ENCODE measurements around the gene DNPEP. TPM values are rescaled to one million over a fixed set of nuclear protein-coding genes. Genes with fewer than 3 reads are reported as not detected.

Gene DNPEP
- total and polyA plus RNA-seq, 4 donors: 40.8 to 127 (median 62.5) TPM

DNA sequence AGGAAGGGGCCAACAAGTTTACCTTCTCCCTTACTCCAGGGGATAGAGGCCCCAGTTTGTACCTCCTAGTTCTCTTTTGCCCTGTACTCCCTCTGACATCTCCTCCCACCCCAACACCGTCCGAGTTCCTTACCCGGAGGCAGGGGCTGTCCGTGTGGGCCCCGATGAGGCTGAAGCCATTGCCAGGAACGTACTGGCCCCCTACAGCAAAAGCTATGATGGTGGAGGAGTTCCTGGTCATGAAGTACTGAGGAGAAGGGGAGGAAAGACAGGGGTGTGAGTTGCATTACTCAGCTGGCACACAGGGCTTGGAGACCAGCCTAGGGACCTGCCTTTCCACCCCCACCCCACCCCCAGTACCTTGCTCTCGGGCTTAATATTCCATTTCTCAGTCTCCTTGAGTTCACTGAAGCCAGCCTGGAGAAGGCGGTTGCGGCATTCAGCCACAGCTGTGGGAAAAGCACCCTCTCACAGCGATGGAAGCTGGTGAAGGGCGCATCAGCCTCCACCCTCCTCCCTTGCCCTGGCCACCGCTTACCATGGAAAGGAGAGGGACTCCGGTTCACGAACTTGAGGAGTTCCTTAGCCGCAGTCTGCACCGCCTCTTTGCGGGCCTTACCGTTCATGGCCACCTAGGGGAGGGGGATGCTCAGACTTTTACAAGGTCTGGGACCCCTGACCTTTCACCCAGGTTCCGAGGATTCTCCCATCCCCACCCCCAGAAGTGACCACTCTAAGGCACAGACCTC lies 1.0 kb downstream of the DNPEP start:
- Histone ChIP-seq H3K4me3 (ENCODE audit: low read length in 2 of 2) (peak overlapping the region; percentile 86 to 91), H3K27ac (ENCODE audit: low read depth in 1 of 2, low read length in 2 of 2) (peak overlapping the region in 1 of 2 donors; percentile 76), H3K36me3 (ENCODE audit: control insufficient read depth in 1 of 2, insufficient read depth in 2 of 2, low read length in 1 of 2) (peaks cover 0 to 1% of the 10 kb centered on the region in 2 donors), H3K27me3 (ENCODE audit: control insufficient read depth in 1 of 2, insufficient read depth in 2 of 2, low read length in 1 of 2) (no peaks in the 10 kb centered on the region), H3K9me3 (ENCODE audit: control insufficient read depth, low read length) (no peaks in the 10 kb centered on the region), H3K4me1 (ENCODE audit: control insufficient read depth in 1 of 2, insufficient read depth in 2 of 2, low read length in 2 of 2) (no peaks in the 10 kb centered on the region)
- ATAC-seq (ENCODE audit: low FRiP score) (no peak), DNase-seq (no peak)
- intact Hi-C loops (cut with DNase I): loop anchor here (5.0 to 10.0 kb wide), 3 partner anchors 209 to 256 kb away; partner anchors contain the start of genes CNPPD1 (in 2 of the 2), RETREG2 (in 2 of the 2) and SLC23A3 (in 1 of the 2)
- 31 to 33% methylated on average over 16 to 19 of the region's 19 CpGs for WGBS, 2 donors

DNA sequence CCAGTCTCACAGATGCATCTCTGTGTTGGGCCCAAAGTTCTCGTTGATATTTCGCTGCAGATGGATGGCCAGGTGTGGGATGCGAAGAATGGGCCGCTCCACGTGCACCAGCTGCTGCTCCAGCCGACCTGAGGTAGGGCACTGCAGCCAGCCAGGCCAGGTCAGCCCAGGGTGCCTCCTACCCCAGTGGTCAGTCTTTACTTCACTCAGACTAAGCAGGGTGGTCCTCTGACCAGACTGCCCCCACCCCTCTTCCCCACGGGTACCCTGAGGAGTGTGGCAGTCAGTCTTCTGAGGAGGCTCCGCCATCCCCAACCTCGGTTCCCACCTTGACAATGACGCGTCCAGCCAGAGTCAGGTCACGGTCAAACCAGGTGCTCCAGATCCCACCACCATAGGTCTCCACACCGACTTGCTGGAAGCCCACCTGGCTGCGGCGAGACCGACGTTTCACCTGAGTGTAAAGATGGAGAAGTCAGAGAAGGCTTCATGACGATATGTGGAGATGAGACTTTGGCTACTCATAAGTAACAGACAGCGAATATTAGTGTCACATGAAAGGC lies 1.7 kb downstream of the DNPEP start:
- intact Hi-C loops (cut with DNase I): loop anchor here (5.0 to 10.0 kb wide), 3 partner anchors 209 to 256 kb away; partner anchors contain the start of genes CNPPD1 (in 2 of the 2), RETREG2 (in 2 of the 2) and SLC23A3 (in 1 of the 2)
- H3K4me1 ChIP-seq (ENCODE audit: control insufficient read depth in 1 of 2, insufficient read depth in 2 of 2, low read length in 2 of 2): no peaks in the 10 kb centered on the region
- WGBS, 2 donors: 93 to 96% methylated on average over 19 of the region's 19 CpGs
- no peak for ATAC-seq (ENCODE audit: low FRiP score)
- no peaks in the 10 kb centered on the region for H3K27me3 ChIP-seq (ENCODE audit: control insufficient read depth in 1 of 2, insufficient read depth in 2 of 2, low read length in 1 of 2)
- no peak overlapping the region for H3K4me3 ChIP-seq (ENCODE audit: low read length in 2 of 2)
- no peaks in the 10 kb centered on the region for H3K9me3 ChIP-seq (ENCODE audit: control insufficient read depth, low read length)
- peak in 1 of 2 donors; percentile 77 for DNase-seq
- no peak overlapping the region for H3K27ac ChIP-seq (ENCODE audit: low read depth in 1 of 2, low read length in 2 of 2)
- peaks cover 0 to 4% of the 10 kb centered on the region in 2 donors for H3K36me3 ChIP-seq (ENCODE audit: control insufficient read depth in 1 of 2, insufficient read depth in 2 of 2, low read length in 1 of 2)

DNA sequence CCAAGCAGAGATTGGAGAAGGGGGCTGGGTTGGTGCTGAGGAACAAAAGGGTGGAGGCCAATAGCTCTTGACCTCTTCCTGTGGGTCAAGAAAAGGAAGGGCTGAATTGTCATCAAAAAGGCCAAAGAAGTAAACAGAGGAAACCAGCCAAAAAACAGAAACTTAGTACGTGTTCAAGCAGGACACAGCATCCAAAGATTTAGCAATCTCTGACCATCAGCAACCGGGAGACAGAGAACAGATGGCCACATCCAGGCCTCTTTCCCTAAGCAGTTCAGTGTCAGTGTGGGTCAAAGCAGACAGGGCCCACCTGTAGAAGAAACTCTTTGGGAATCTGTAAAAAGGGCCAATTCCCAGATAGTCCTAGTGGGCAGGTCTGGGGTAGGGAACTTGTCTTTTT lies 2.9 kb downstream of the DNPEP start:
- H3K27ac ChIP-seq (ENCODE audit: low read depth in 1 of 2, low read length in 2 of 2): no peak overlapping the region
- no peak overlapping the region for H3K4me3 ChIP-seq (ENCODE audit: low read length in 2 of 2)
- intact Hi-C loops (cut with DNase I): loop anchor here (5.0 to 10.0 kb wide), 3 partner anchors 208 to 257 kb away; partner anchors contain the start of genes CNPPD1 (in 2 of the 2), RETREG2 (in 2 of the 2) and SLC23A3 (in 1 of the 2)
- 82 to 89% methylated on average over 2 of the region's 2 CpGs for WGBS, 2 donors
- DNase-seq (no peak), ATAC-seq (ENCODE audit: low FRiP score) (no peak)
- peaks cover 0 to 4% of the 10 kb centered on the region in 2 donors for H3K36me3 ChIP-seq (ENCODE audit: control insufficient read depth in 1 of 2, insufficient read depth in 2 of 2, low read length in 1 of 2)
- H3K9me3 ChIP-seq (ENCODE audit: control insufficient read depth, low read length): no peaks in the 10 kb centered on the region
- no peaks in the 10 kb centered on the region for H3K4me1 ChIP-seq (ENCODE audit: control insufficient read depth in 1 of 2, insufficient read depth in 2 of 2, low read length in 2 of 2)
- no peaks in the 10 kb centered on the region for H3K27me3 ChIP-seq (ENCODE audit: control insufficient read depth in 1 of 2, insufficient read depth in 2 of 2, low read length in 1 of 2)

DNA sequence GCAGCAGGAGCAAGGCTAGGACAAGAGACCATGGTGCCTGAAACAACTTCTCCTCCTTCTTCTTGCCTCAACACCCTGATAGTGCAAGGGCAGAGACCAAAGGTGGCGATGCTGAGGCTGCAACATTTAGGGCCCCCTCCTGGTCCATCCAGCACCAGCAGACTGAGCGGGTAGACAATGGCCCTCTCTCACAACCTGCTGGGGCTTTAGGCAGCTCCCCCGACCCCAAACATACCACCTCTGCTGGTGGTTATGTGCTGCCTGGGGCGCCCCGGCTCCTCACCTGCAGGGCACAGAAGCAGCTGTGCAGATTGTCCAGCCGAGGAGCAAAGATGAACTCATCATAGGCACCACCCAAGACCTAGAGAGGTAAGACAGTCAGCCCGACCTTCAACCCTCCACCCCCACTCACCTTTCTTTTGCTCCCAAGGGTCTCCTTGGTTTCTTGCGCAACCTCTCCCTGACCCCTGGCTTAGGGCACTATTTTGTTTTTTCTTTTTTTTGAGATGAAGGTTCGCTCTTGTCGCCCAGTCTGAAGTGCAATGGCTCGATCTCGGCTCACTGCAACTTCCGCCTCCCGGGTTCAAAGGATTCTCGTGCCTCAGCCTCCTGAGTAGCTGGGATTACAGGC lies 3.5 kb downstream of the DNPEP start:
- no peak for DNase-seq
- Histone ChIP-seq H3K4me3 (ENCODE audit: low read length in 2 of 2) (no peak overlapping the region), H3K9me3 (ENCODE audit: control insufficient read depth, low read length) (no peaks in the 10 kb centered on the region), H3K36me3 (ENCODE audit: control insufficient read depth in 1 of 2, insufficient read depth in 2 of 2, low read length in 1 of 2) (peaks cover 0 to 4% of the 10 kb centered on the region in 2 donors), H3K4me1 (ENCODE audit: control insufficient read depth in 1 of 2, insufficient read depth in 2 of 2, low read length in 2 of 2) (no peaks in the 10 kb centered on the region), H3K27me3 (ENCODE audit: control insufficient read depth in 1 of 2, insufficient read depth in 2 of 2, low read length in 1 of 2) (no peaks in the 10 kb centered on the region), H3K27ac (ENCODE audit: low read depth in 1 of 2, low read length in 2 of 2) (no peak overlapping the region)
- WGBS, 2 donors: 89% methylated on average over 15 of the region's 15 CpGs
- intact Hi-C loops (cut with DNase I): loop anchor here in 1 of 2 donors (10.0 kb wide), 1 partner anchor 209 kb away; the partner anchor contains the start of genes CNPPD1, RETREG2 and SLC23A3
- ATAC-seq (ENCODE audit: low FRiP score): no peak

DNA sequence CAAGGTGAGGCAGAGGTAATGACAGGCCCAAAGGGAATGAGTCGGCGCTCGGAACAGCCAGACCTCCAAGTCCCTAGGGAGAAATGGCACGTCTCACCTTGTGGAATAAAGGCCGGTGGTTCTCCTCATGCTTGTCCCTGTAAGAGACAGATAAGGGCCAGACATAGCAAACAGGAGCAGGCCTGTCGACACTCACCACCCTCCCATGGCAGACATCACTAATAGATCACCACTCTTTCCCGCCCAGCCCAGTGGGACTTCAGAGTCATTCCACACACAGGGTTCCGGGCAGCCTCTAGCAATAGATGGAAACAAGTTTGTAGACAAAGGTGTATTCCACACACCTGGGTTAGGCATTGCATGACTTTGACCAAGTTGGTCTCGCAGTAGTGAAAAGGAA lies 6.3 kb downstream of the DNPEP start:
- peaks cover 0 to 4% of the 10 kb centered on the region in 2 donors for H3K36me3 ChIP-seq (ENCODE audit: control insufficient read depth in 1 of 2, insufficient read depth in 2 of 2, low read length in 1 of 2)
- no peak overlapping the region for H3K4me3 ChIP-seq (ENCODE audit: low read length in 2 of 2)
- DNase-seq (no peak), ATAC-seq (ENCODE audit: low FRiP score) (no peak)
- H3K27ac ChIP-seq (ENCODE audit: low read depth in 1 of 2, low read length in 2 of 2): no peak overlapping the region
- intact Hi-C loops (cut with DNase I): loop anchor here in 1 of 2 donors (10.0 kb wide), 1 partner anchor 207 kb away; the partner anchor contains the start of genes CNPPD1, RETREG2 and SLC23A3
- WGBS, 2 donors: 84 to 87% methylated on average over 9 of the region's 9 CpGs
- no peaks in the 10 kb centered on the region for H3K27me3 ChIP-seq (ENCODE audit: control insufficient read depth in 1 of 2, insufficient read depth in 2 of 2, low read length in 1 of 2)
- no peaks in the 10 kb centered on the region for H3K9me3 ChIP-seq (ENCODE audit: control insufficient read depth, low read length)
- H3K4me1 ChIP-seq (ENCODE audit: control insufficient read depth in 1 of 2, insufficient read depth in 2 of 2, low read length in 2 of 2): no peaks in the 10 kb centered on the region

DNA sequence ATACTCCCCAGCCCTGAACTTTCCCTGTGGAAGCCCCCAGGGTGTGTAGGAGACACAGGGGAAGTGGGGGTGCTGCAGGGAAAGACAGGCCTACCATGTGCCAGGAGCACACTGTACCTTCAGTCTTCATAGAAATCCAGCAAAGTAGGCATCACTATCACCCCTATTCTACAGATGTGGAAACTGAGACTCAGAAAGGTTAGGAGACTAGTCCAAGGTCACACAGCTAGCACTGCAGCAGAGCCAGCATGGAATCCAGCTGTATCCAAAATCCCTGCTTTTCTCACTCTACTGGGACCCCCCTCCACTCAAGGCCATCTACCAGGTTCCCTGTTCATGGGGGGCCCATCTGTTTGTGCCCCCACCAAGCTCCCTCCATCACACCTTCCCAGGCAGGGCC lies 6.8 kb downstream of the DNPEP start:
- no peak for ATAC-seq (ENCODE audit: low FRiP score)
- DNase-seq: no peak
- Histone ChIP-seq H3K27me3 (ENCODE audit: control insufficient read depth in 1 of 2, insufficient read depth in 2 of 2, low read length in 1 of 2) (no peaks in the 10 kb centered on the region), H3K4me1 (ENCODE audit: control insufficient read depth in 1 of 2, insufficient read depth in 2 of 2, low read length in 2 of 2) (no peaks in the 10 kb centered on the region), H3K27ac (ENCODE audit: low read depth in 1 of 2, low read length in 2 of 2) (no peak overlapping the region), H3K9me3 (ENCODE audit: control insufficient read depth, low read length) (no peaks in the 10 kb centered on the region), H3K36me3 (ENCODE audit: control insufficient read depth in 1 of 2, insufficient read depth in 2 of 2, low read length in 1 of 2) (peaks cover 0 to 4% of the 10 kb centered on the region in 2 donors), H3K4me3 (ENCODE audit: low read length in 2 of 2) (no peak overlapping the region)
- intact Hi-C loops (cut with DNase I): loop anchor here in 1 of 2 donors (10.0 kb wide), 1 partner anchor 206 kb away; the partner anchor contains the start of genes CNPPD1, RETREG2 and SLC23A3

DNA sequence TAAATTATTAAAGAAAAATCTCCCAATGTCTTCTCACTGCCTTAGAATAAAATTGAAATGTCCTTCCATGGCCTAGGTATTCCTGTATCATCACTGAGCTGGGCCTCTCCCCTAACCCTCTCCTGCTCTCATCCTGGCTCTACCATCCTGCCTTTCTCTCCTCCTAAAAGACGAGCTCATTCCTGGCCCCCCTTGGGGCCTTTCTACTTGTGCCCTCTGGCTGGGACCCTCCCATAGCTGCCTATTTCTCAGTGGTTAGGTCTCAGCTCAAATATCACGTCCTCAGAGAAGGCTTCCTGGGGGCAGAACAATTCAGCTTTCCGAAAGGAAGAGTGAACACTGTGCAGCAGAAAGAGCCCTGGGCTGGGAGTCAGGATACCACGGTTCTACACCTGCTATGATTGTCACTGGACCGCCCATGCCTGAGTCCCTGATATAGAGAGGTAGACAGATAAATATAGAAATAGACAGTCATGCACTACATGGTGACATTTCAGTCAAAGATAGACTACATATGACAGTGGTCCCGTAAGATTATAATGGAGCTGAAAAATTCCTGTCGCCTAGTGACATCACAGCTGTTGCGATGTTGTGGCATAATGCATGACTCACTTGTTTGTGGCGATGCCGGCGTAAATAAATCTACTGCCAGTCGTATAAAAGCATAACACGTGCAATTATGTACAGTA lies 9.4 kb downstream of the DNPEP start:
- intact Hi-C loops (cut with DNase I): no loop called here
- Histone ChIP-seq H3K27ac (ENCODE audit: low read depth in 1 of 2, low read length in 2 of 2) (no peak overlapping the region), H3K9me3 (ENCODE audit: control insufficient read depth, low read length) (no peaks in the 10 kb centered on the region), H3K36me3 (ENCODE audit: control insufficient read depth in 1 of 2, insufficient read depth in 2 of 2, low read length in 1 of 2) (peaks cover 0 to 7% of the 10 kb centered on the region in 2 donors), H3K4me1 (ENCODE audit: control insufficient read depth in 1 of 2, insufficient read depth in 2 of 2, low read length in 2 of 2) (no peaks in the 10 kb centered on the region), H3K27me3 (ENCODE audit: control insufficient read depth in 1 of 2, insufficient read depth in 2 of 2, low read length in 1 of 2) (no peaks in the 10 kb centered on the region), H3K4me3 (ENCODE audit: low read length in 2 of 2) (no peak overlapping the region)
- ATAC-seq (ENCODE audit: low FRiP score) (no peak), DNase-seq (no peak)
- WGBS, 2 donors: 90 to 92% methylated on average over 13 of the region's 13 CpGs

DNA sequence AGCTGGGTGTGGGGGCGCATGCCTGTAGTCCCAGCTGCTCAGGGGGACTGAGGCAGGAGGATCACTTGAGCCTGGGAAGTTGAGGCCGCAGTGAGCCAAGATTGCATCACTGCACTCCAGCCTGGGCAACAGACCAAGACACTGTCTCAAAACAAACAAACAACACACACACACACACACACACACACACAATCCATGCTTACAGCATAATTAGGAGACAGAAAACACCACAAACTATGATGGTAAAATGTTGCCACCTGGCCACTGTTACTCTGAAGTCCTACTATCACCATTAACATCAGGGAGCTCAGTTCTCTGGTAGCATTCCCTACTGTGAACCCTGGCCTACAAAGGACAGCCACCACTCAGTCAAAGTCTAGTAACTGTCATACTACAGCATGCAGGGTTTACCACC lies 18.3 kb downstream of the DNPEP start:
- intact Hi-C loops (cut with DNase I): no loop called here
- DNase-seq (no peak), ATAC-seq (ENCODE audit: low FRiP score) (peak; percentile 73)
- H3K4me1 ChIP-seq (ENCODE audit: control insufficient read depth in 1 of 2, insufficient read depth in 2 of 2, low read length in 2 of 2): peaks cover 0 to 3% of the 10 kb centered on the region in 2 donors
- no peak overlapping the region for H3K27ac ChIP-seq (ENCODE audit: low read depth in 1 of 2, low read length in 2 of 2)
- H3K36me3 ChIP-seq (ENCODE audit: control insufficient read depth in 1 of 2, insufficient read depth in 2 of 2, low read length in 1 of 2): peaks cover 0 to 3% of the 10 kb centered on the region in 2 donors
- no peaks in the 10 kb centered on the region for H3K9me3 ChIP-seq (ENCODE audit: control insufficient read depth, low read length)
- H3K27me3 ChIP-seq (ENCODE audit: control insufficient read depth in 1 of 2, insufficient read depth in 2 of 2, low read length in 1 of 2): no peaks in the 10 kb centered on the region
- no peak overlapping the region for H3K4me3 ChIP-seq (ENCODE audit: low read length in 2 of 2)
- 5 to 13% methylated on average over 2 of the region's 2 CpGs for whole genome bisulfite sequencing, 2 donors
